Ovary (tissue), 9 donors: ENCODE data around the gene GAS2L3. TPM values are rescaled to one million over a fixed set of nuclear protein-coding genes. Genes with fewer than 3 reads are reported as not detected.

Source experiments
- DNase-seq, 5 donors: peaks; one replicate each; pipeline ENCODE4 v3.0.0-alpha.2; 2019 to 2020
- H3K27ac ChIP-seq, 2 donors: fragments of 200-600 bp; one replicate each; pipeline versions ENCODE4 v1.5.1 to v1.8.0; 2019 to 2022
- H3K27me3 ChIP-seq: fragments of 200-600 bp; one replicate; pipeline ENCODE4 v1.8.0; 2022
- H3K36me3 ChIP-seq: fragments of 200-600 bp; sonication (generic); one replicate; pipeline ENCODE4 v1.5.1; 2019
- H3K4me1 ChIP-seq: one replicate; pipeline ENCODE4 v1.8.1; 2013; ENCODE audit warnings: mild to moderate bottlenecking, moderate library complexity; ENCODE audit not compliant: insufficient read depth
- H3K4me3 ChIP-seq: fragments of 200-600 bp; sonication (generic); one replicate; pipeline ENCODE4 v1.5.1; 2017
- H3K9me3 ChIP-seq, 2 donors: fragments of 200-600 bp in 1 of 2; sonication (generic) in 1 of 2; one replicate each; pipeline versions ENCODE4 v1.5.1 to v1.8.1; 2013 to 2019; ENCODE audit warnings: mild to moderate bottlenecking in 1 of 2, moderate library complexity in 1 of 2
- EP300 ChIP-seq: sonication (generic); formaldehyde crosslinking; IDR thresholded peaks from one replicate; pipeline ENCODE4 v1.6.1; 2017; ENCODE audit warnings: antibody characterized with exemption
- POLR2A ChIP-seq: fragments of 450-650 bp; IDR thresholded peaks from one replicate; pipeline ENCODE4 v1.6.1; 2017; ENCODE audit warnings: antibody characterized with exemption, mild to moderate bottlenecking, moderate library complexity
- whole genome bisulfite sequencing, 3 donors: extraction: QIAGEN DNeasy Blood & Tissue Kit in 1 of 3; methylation state at CpG; one replicate each; pipeline versions ENCODE4 v1.1.5 to v1.1.7; 2013 to 2017; 5-methylcytosine and 5-hydroxymethylcytosine counted together
- intact Hi-C, 4 donors: fragments of 100-400 bp; cut with DNase I; formaldehyde crosslinking; loops; one replicate each; pipeline versions ENCODE4 v1.11.0 to v1.15.1; 2022 to 2023
- polyA plus RNA-seq, 2 donors: library from polyadenylated mRNA; stranded (reverse); fragments of 200-250 nt in 1 of 2; fragments of 350-450 nt in 1 of 2; fragmentation: Illumina TruSeq in 1 of 2; extraction: RNeasy Lipid Tissue Mini Kit (QIAGEN cat#74804) in 1 of 2; gene quantifications; one replicate each; pipeline ENCODE4 v1.2.3, GENCODE V29; 2013 to 2014
- total RNA-seq, 7 donors: library from RNA; depleted of rRNA in 2 of 7; stranded (reverse); fragments of >200 nt in 2 of 7; fragmentation: NEBNext Ultra II Directional in 3 of 7; extraction: Animal tissue kit (Norgen Biotek cat#: 25700) in 3 of 7; gene quantifications; one replicate each; pipeline versions ENCODE4 v1.1.0 to v1.2.4, GENCODE V29; 2016 to 2023
- TF ChIP-seq, protein P1 (sequence below), 3 donors: fragments of 450-650 bp in 2 of 3; fragments of 200-600 bp in 1 of 3; IDR thresholded peaks; one replicate each; pipeline versions ENCODE4 v1.5.1 to v1.8.0; 2016 to 2022; ENCODE audit warnings: antibody characterized with exemption in 3 of 3, mild to moderate bottlenecking in 1 of 3
- donor health status: DM: no; HTN: no; CAD: no; lungs with moderate emphysema.
- donor health status: DM: no; HTN: no; CAD: no.
- donor health status: Bipolar disorder and iron deficiency.
- donor health status: DM: yes; HTN: yes; CAD: no.
- donor health status: DM: no; HTN: no; CAD: no.
- donor health status: DM: yes; HTN: yes; CAD: no.

GAS2L3 gene
- total and polyA plus RNA-seq, 9 donors, result 1.0 to 4.9 (median 2.9) TPM

DNA sequence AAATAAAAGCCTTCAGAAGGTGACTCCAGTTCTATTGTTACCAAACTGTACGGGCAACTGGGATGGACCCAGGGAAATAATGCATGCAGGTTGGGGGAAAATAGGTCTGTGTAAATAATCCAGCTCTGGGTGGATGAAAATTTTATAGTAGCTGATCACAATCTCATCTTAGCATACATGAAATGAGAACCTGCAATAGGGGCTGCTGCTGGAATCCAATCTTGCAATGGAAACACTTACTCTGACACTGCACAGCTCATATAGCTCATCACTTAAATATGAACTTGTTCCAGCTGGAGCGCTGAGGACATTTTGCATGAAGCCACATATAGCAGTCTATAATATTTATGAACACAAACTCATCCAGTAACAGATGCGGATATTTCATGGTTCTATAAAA, 40.1 kb upstream of the GAS2L3 start:
- TF ChIP-seq POLR2A, result no peak
- no peak for TF ChIP-seq EP300
- TF ChIP-seq, protein P1, sequence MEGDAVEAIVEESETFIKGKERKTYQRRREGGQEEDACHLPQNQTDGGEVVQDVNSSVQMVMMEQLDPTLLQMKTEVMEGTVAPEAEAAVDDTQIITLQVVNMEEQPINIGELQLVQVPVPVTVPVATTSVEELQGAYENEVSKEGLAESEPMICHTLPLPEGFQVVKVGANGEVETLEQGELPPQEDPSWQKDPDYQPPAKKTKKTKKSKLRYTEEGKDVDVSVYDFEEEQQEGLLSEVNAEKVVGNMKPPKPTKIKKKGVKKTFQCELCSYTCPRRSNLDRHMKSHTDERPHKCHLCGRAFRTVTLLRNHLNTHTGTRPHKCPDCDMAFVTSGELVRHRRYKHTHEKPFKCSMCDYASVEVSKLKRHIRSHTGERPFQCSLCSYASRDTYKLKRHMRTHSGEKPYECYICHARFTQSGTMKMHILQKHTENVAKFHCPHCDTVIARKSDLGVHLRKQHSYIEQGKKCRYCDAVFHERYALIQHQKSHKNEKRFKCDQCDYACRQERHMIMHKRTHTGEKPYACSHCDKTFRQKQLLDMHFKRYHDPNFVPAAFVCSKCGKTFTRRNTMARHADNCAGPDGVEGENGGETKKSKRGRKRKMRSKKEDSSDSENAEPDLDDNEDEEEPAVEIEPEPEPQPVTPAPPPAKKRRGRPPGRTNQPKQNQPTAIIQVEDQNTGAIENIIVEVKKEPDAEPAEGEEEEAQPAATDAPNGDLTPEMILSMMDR (IDR thresholded peaks at IDR 0.05), result no peak
- H3K4me1 ChIP-seq, result peaks cover 5% of the 10 kb centered on the region
- 90 to 94% (median 92%) methylated on average over 3 of the region's 3 CpGs for WGBS, 3 donors
- no peak overlapping the region for H3K4me3 ChIP-seq
- intact Hi-C loops, result no loop called here
- no peaks in the 10 kb centered on the region for H3K9me3 ChIP-seq
- no peak overlapping the region for H3K27ac ChIP-seq
- H3K27me3 ChIP-seq, result no peaks in the 10 kb centered on the region
- H3K36me3 ChIP-seq, result no peaks in the 10 kb centered on the region
- no peak for DNase-seq

DNA sequence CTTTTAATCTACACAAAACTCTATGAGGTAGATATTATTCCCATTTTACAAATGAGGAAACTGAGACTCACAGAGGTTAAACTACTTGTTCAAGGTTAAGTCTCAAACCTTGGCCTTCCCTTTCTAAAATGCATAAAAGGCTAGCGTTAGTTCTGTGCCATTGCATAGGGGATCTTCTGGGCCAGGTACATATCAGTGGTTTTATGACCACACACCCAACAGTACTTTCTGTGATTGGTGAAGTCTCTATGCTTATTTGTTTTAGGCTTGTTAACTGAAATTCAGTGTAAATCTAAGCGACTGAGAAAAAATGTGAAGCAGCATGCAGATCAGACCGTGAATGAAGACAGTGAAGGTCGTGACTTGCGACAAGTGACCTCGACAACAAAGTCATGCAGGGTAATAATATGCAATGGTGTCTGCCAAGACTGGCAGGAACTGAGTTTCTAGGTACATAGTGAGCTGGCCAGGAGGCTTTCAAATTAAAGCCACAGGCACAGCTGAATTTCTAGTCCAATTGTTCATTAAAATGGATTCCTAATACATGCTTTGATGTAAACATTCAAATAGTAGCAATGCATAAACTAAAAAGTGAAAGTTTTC, 38.8 kb upstream of the GAS2L3 start:
- intact Hi-C loops, result no loop called here
- peaks cover under 1% of the 10 kb centered on the region for H3K4me1 ChIP-seq
- no peaks in the 10 kb centered on the region for H3K36me3 ChIP-seq
- H3K4me3 ChIP-seq, result no peak overlapping the region
- TF ChIP-seq, protein P1 (IDR thresholded peaks at IDR 0.05), result no peak
- no peak for TF ChIP-seq POLR2A
- TF ChIP-seq EP300, result no peak
- no peaks in the 10 kb centered on the region for H3K9me3 ChIP-seq
- H3K27ac ChIP-seq, result no peak overlapping the region
- no peak for DNase-seq
- H3K27me3 ChIP-seq, result no peaks in the 10 kb centered on the region
- WGBS, 3 donors, result 78 to 84% (median 79%) methylated on average over 6 of the region's 6 CpGs

DNA sequence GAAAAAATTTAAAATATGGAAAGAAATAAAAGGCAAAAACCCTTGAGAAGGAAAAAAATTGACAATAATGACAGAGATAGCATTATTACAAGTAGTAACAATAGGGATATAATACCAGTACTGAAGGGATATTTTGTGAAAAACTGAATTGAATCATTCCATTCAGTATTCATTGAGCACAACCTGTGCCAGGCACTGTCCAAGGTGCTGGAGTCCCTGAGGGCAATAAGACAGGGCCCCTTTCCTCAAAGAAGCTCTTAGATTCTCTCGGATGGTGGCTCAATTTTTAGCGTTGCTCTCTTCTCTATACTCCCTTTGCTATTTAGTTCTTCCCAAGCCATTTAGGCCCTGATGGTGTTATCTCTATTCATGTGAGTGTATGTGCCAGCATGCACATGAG, 34.3 kb upstream of the GAS2L3 start:
- WGBS, 3 donors, result 43 to 50% (median 47%) methylated on average over 2 of the region's 2 CpGs
- intact Hi-C loops, result no loop called here

DNA sequence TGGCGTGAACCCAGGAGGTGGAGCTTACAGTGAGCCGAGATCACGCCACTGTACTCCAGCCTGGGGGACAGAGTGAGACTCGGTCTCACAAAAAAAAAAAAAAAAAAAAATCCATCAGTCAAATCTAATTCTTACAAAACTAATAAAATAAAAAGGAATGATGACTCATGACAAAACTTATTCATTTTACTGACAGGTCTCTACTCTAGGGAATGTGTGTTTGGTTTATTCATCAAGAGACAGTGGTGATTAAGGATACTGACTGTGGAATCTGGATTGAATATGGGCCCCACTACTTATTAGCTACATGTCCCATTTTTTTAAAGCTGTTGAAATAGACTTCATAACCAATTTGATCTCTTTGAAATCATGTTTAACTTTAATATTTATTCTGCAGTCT, 29.3 kb upstream of the GAS2L3 start:
- TF ChIP-seq, protein P1 (IDR thresholded peaks at IDR 0.05), result no peak
- no peak for DNase-seq
- no peaks in the 10 kb centered on the region for H3K4me1 ChIP-seq
- no peaks in the 10 kb centered on the region for H3K9me3 ChIP-seq
- H3K4me3 ChIP-seq, result no peak overlapping the region
- intact Hi-C loops, result no loop called here
- WGBS, 3 donors, result 91 to 99% (median 97%) methylated on average over 4 of the region's 4 CpGs
- no peak overlapping the region for H3K27ac ChIP-seq
- no peaks in the 10 kb centered on the region for H3K36me3 ChIP-seq
- H3K27me3 ChIP-seq, result no peaks in the 10 kb centered on the region

More for the DNA sequence above, 34.3 kb upstream of the GAS2L3 start:
- Histone ChIP-seq H3K36me3 (no peaks in the 10 kb centered on the region), H3K9me3 (no peaks in the 10 kb centered on the region), H3K27me3 (no peaks in the 10 kb centered on the region), H3K27ac (no peak overlapping the region), H3K4me1 (no peaks in the 10 kb centered on the region), H3K4me3 (no peak overlapping the region)
- peak in 2 of 5 donors; percentile 36 to 58 for DNase-seq
- TF ChIP-seq, protein P1 (IDR thresholded peaks at IDR 0.05), result no peak
- TF ChIP-seq EP300, result no peak
- TF ChIP-seq POLR2A, result no peak
